Jurkat, Clone E6-1 (cell line): ENCODE data around the gene CSRNP3.

Experiments used
- DNase-seq: peaks from one replicate; pipeline ENCODE4 v3.0.0-alpha.2; 2011; ENCODE audit warnings: low read depth, low spot score
- H3K4me3 ChIP-seq: 2 replicates; pipeline ENCODE4 v1.5.1; 2011; ENCODE audit warnings: mild to moderate bottlenecking, low read length, control low read depth, moderate library complexity

The CSRNP3 gene

DNA sequence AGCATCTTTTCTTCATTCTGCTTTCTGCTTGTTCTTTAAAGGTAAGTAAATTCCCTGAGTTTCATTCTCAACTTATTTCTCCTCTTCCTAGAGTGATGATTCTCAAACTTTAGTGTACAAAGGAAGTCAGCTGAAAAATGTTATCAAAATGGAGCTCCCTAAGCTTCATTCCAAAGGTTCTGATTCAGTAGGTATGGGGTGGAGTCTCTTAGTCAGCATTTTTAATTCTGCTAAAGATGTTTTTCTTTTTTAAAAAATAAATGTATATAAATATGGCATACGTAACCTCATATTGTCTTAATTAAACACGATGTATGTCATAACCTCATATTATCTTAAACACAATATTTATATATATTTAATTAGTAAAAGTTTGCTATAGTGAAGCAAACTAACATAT, 3.1 kb upstream of the CSRNP3 start:
- H3K4me3 ChIP-seq = no peak overlapping the region
- no peak for DNase-seq

DNA sequence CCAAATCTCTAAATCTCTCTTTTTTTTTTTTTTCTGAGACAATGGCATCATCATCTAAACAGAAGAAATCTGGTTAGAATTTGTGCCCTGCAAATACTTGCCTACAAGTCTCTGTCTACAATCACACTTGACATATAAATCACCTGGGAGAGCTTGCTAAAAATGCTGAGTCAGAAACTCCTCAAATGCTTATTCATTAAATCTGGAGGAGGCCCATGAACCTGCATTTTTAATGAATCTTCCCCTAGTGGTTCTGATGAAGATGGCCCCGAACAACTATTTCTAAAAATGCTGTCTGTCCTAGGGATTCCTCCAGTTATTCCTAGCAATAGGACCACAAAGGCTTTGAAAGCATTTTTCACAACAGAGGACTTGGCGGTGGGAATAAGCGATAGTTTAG, 1.6 kb upstream of the CSRNP3 start:
- no peak for DNase-seq
- no peak overlapping the region for H3K4me3 ChIP-seq

DNA sequence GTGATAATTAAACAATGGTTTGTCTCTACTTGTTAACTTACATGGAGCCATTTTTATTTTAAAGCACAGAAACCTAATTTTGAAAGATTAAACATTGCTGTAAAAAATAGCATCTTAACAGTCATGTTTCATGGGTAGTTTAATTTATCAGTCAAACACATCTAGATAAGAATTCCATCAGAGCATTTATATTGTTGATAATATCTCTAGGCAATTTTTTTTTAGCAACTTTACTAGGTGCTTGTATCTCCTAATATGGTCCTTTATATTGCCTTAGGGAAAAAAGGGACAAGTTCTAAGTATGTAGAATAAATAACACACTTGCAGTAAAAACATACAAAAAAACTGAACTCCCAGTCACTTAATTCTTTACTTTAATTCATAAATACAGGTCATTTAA, 863 bp downstream of the CSRNP3 start:
- no peak overlapping the region for H3K4me3 ChIP-seq

DNA sequence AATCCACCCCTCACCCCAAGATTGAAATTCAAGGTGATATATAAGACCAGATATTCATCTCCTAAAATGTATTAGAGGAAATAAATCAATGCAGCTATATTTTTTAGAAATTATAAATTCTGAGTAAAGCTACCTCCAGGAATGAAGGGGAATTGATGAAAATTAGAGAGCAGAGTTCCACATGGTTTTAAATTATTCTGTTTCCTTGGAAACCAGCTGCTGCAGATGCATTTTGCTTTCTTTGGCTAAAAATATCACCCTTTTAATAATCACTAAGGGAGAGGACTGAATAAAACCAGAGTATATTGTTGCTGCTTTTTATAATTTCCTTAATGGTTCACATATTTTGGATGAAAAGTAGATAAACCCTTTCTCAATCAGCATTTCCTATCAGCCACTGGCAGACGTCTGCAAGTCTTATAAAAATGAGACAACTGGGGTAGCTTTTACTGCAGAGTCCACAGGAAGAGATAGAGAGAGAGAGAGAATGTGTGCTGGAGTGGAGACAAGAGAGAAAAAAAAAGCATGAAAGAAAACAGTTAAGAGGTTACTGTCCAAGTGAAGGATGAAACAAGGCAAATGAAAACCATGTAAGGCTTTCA, 2.0 kb downstream of the CSRNP3 start:
- H3K4me3 ChIP-seq = no peak overlapping the region
- no peak for DNase-seq

More for the DNA sequence above, 863 bp downstream of the CSRNP3 start:
- DNase-seq = no peak

DNA sequence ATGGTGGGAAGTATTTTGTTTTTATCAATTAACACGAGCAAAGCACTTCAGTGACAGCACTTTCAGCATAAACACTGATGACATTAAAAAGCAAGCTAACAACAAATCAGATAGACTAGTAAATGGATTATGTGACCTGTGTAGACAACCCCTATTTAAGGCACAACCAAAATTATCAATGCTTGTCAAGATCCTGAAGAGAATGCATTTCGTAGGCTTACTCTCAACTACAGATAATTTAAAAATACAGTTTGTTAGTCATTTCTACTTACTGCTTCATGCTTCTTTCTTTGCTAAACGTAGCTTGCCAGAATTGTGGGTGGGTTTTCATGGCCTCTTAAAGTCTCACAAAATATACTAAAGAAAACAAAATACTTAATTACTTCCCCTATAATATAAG, 3.4 kb downstream of the CSRNP3 start:
- H3K4me3 ChIP-seq = no peak overlapping the region
- DNase-seq = no peak

DNA sequence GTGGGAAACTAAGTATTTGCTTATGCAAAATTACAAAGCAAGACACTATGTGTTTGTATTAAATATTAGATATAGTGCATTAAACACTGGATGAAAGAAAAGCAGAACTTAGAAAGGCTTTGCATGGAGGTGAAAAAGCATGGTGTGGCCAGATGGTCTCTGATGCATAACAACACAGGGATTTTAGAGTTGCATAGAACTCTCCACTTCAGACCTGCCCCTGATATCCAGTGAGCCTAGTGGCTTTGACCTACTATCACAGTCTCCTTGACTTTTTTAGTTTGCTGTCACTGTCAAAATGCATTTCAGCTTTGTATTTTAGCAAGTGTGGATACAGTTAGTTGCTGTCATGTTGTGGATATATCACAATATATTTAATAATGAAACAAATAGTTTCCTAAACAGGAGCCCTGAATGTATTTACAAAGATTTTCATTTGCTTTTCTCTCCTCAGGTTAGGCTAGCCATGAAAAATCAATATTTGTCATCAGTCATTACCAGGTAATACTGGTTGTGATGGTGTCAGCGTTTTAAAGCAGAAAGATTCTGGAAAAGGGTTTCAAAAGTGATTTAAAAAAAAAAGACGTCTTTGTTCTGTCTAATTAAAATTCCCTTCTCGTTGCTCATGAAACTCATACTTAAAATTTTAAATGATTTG, 5.2 kb downstream of the CSRNP3 start:
- DNase-seq = no peak
- no peak overlapping the region for H3K4me3 ChIP-seq

DNA sequence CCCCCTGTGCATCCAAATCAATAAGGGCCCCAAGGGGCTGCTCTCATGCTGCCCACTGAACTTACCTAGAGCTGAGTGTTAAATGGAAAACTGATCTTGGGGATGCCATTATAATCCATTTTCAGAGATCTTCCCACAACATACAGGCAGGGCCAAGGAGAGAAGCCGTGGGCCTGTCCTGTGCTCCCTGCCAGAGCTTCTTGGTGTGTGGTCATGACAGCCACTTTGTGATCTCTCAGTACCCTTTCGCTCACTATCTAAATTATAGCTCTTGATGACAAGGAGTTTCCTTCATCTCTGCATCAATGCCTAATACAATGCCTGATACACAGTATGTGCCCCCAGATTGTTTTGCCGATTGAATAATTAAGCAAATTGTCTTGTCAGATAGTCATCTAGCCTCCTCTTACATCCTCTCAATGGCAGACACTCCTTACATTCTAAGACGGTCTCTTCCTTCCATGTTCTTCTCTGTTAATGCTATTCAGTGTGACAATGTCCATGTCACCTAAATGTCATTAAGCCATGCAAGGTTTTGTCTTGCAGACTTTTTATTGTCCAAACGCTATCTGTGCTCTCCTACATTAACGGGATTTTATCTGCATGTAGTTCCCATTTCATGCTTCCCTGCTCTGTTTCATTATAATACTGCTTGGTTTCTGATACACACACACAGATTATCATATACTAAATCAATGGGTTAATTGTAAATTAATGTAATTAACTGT, 5.9 kb downstream of the CSRNP3 start:
- no peak overlapping the region for H3K4me3 ChIP-seq
- no peak for DNase-seq

DNA sequence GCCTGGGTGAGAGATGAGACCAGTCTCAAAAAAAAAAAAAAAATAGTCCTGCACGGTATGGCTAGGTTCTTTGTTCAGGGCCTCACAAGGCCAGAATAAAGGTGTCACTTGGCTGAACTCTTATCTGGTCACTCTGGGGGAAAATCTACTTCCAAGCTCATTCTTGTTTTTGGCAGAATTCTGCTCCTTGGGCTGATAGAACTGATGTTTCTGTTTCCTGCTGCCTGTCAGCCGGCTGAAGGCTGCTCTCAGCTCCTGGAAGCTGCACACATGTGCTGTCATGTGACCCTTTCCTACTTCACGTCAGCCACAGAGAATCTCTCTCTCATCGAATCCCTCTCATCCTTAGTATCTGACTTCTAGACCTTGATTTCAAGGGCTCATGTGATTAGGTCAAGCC, 10.4 kb downstream of the CSRNP3 start:
- no peak for DNase-seq
- no peak overlapping the region for H3K4me3 ChIP-seq

DNA sequence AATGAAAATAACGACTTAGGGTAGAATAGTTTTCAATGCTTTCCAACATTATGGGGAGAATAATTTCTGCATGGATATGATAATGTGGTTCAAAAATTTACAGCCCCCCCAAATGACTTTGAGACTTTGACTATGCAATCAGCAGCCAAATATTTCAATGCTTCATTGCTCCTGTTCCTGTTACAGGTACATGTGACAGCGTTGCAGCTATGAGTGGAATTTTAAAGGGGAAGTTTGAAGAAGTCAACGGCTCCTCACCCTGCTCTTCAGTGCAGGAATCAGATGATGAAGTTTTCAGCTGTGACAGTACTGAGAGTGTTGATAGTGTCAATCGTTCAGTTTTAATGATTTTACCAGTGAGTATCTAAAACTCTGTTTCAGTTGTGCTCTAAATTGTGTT, 25.1 kb downstream of the CSRNP3 start:
- DNase-seq = no peak
- H3K4me3 ChIP-seq = no peak overlapping the region

DNA sequence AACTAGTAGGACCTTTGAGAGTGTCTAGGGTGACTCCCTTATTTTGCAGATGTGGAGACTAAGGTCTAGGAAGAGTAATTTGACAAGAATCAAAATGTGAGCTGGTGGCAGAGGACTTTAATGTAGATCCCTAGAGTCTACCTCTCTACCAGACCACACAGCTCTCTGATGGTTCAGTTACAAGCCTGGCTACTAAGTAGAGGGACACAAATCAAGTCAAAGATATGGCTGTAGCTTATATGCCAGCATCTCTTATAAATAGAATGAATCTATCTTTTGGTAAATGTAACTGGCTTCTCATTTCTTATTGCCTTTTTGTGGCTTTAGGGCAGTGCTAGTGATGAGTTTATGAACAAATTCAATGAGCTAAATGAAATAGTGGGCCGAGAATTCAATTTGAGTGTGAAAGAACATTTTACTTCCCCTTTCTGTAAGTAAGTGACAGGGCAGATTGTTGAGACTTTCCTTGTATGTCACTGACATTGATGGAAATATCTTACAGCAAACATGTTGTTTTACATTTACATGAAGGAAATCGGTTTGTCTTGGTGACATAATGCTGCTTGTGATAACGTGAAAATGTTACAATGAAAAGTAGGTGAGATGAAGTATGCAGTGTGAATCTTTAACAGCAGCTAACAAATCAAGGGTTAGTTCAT, 28.3 kb downstream of the CSRNP3 start:
- DNase-seq = no peak

DNA sequence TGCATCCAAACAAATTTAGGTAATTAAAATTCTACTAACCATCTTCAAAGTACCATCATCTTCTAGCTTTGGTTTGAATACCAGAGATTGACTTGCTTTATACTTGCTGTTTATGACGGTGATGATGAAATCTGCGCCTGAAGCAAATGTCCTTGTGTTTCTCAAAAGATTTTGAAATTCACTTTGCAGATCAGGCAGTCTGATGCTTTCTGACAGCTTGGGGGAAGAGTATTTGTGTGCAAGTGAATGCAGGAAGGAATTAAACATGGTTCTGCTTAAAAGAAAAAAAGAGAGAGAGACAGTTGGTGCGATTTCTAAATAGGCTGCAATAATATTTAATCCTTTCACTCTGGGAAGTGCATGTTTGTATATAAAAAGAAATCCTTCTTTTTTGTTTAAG, 29.6 kb downstream of the CSRNP3 start:
- no peak overlapping the region for H3K4me3 ChIP-seq
- DNase-seq = no peak

More for the DNA sequence above, 28.3 kb downstream of the CSRNP3 start:
- no peak overlapping the region for H3K4me3 ChIP-seq

DNA sequence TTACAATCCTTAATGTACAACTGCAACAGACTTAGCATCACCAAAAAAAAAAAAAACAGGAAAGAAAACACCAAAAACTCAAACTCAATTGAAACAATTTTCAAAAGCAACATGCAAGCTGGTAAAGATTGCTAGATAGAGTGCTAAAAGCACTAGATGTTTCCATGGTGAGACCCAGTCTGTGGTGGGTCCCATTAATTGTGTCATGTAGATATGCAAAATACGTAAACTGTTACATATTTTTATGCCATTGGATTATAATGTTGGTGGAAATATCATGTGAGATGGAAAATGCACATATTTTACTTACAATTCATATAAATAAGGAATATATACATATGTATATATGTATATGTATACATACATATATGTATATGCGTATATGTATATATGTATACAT, 30.5 kb downstream of the CSRNP3 start:
- DNase-seq = no peak
- no peak overlapping the region for H3K4me3 ChIP-seq

DNA sequence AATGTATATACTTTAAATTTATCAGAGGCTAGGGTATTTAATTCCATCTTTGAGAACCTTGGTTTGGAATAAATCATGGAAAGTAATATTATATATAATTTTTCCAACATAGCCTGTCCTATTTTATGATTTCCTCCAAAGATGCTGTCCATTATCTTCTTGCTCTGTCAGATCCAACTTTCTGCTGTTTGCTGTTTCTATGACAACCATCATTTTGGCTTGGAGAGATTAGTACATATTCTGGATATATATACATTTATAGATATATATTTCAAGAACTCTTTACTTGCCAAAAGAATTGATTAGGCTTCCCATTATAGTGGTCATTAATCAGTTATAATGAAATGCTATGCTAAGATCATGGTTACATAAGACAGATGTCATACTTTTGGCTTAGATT, 31.3 kb downstream of the CSRNP3 start:
- no peak for DNase-seq
- H3K4me3 ChIP-seq = no peak overlapping the region

DNA sequence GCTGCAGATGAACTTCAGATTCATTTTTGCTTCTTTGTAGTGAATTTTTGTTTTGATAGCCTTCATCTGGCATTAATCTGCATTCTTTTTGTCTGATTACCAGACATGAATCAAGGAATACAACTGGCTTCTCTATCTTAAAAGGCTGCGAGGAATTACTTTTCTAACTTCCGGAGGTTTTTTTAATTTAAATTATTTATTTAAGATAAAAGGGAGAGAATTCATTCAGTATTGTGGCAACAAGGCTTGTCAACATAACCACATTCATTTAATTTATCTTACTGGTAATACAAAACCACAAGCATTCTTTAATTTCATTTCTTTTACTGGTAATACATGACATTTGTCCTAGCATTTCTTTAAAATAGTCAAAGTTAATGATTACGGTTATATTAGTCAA, 36.0 kb downstream of the CSRNP3 start:
- H3K4me3 ChIP-seq = no peak overlapping the region

DNA sequence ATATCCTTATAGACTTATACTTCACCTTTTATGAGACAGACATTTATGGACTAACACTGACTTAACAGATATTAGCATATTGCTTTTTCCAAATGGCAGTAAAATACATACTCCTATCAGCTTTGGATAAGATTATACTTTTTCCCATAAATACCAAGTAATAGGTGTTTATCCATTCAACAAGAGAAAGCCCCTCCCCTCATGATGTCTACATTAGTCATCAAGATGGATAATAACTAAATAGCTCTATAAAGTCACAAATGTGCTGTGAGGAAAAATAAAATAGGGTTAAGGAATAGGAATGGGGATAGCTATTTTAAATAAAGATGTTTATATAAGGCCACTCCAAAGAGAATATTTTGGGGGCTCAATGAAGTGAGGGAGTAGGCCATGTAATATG, 39.4 kb downstream of the CSRNP3 start:
- no peak overlapping the region for H3K4me3 ChIP-seq
- DNase-seq = no peak

More for the DNA sequence above, 36.0 kb downstream of the CSRNP3 start:
- DNase-seq = no peak

DNA sequence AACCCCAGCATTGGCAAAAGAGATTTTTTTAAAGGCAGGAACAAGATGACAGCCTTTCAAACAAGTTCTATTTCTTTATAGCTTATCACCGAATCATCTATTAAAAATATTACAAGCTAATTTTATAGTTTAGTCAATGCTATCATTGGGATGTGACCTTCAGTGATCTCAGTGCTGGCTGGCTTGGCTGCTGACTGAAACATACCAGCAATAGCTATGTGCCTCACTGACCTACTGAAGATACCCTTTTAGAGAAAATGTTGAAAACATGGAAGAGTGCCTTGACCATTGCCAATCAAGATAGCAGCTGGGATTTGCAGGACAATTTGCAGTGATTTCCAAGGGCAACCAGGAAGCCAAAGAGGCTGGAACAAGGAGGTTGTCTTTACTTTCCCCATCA, 44.0 kb downstream of the CSRNP3 start:
- no peak overlapping the region for H3K4me3 ChIP-seq
- no peak for DNase-seq

DNA sequence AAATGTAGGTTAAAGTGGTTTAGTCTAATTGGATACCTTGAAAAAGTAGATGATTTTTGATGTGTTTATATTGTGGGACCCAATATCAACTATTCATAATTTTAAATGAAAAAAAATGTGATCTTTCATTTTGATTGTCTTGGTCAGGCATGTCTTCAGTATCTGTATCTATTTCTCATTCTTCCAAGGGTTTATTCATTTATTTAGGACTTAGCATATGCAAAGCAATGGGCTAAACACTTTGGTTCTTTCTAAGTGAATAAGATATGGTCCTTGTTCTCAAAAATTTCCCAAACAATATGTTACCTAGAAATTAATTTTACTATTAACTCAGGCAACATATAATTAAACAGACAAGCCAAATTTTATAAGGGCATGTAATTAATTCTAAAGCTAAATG, 49.1 kb downstream of the CSRNP3 start:
- no peak overlapping the region for H3K4me3 ChIP-seq

DNA sequence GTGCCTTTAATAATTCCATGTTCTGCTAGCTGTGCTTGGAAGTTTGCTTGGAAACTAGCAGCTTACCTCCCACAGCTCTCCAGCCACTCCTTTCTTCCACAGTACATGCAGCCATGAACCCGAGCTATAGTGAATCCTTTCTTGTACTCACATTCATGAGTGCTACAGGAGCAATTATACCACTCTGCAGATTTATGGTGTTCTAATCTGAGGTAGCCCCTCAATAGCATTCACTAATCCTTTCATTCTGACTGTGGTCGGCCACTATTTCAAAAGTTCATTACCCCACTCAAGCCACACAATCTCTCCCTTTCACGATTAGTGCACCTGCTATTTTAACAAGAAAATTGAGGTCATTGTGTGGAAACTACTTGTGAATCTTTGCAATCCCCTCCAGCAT, 53.2 kb downstream of the CSRNP3 start:
- no peak overlapping the region for H3K4me3 ChIP-seq
- no peak for DNase-seq

More for the DNA sequence above, 49.1 kb downstream of the CSRNP3 start:
- DNase-seq = no peak

DNA sequence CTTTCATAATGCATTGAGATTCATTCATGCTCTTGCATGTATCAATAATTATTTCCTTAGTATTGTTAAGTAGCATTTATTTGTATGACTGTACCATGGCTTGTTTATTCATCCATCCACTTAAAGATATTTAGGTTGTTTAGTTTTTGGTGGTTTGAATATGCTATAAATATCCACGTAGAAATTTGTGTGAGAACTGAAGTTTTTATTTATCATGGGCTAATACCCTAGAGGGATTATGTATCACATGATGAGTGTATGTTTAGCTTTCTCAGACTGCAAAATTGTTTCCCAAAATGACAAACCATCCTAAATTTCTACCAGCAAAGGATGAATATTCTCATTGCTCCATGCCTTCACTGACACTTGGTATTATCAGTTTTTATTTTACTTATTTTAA, 55.2 kb downstream of the CSRNP3 start:
- H3K4me3 ChIP-seq = no peak overlapping the region
- DNase-seq = no peak

DNA sequence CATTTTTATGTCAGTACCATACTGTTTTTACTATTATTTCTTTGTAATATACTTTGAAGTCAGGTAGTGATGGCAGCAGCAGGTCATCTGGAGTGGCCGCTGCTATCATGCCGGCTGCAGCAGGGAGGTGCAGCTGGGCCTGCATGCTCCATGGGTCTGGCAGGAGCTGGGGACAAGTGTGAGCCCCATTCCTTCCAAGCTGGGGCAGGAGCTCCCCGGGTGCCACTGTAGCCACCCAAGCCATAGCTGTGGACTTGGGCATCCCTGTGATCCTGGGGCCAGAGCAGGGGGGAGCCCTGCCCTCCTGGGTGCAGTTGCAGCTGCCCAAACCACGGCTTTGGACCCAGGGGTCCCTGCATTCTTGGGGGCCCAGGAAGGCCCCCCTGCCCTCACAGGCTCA, 59.2 kb downstream of the CSRNP3 start:
- DNase-seq = no peak
- no peak overlapping the region for H3K4me3 ChIP-seq
